Measurements from ENCODE around the gene SGSH.

DNA sequence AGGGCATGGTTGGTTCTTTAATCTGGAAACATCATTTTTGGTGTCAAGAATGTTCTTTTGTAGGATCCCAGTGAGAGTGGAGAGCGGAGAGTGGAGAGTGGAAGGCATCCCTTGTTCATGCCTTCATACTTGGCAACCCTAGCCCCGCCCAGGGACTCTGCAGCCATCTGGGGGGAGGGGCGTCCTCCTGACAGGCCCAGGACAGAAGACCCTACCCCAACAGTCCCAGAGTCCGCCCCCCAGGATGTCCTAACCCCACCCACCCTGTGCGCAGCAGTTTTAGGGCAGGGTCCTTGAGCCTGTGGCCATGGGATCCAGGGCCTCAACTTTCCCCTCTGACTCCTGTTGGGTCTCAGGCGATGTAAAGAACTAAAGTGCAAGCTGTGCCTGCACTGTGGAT is 4.5 kb upstream of the SGSH start:
- TF ChIP-seq CTCF (IDR thresholded peaks at IDR 0.05) (no peak), POLR2AphosphoS5 (IDR thresholded peaks at IDR 0.05; ENCODE audit: insufficient read depth in 1 of 2, low read depth in 1 of 2) (no peak), POLR2A (IDR thresholded peaks at IDR 0.05) (no peak)

Measured in vagina (tissue), 2 donors.